Muscle of arm (tissue), 14 donors: Measurements from ENCODE around the gene BCAS4. TPM values are rescaled to one million over a fixed set of nuclear protein-coding genes. Genes with fewer than 3 reads are reported as not detected.
"Not testable (repeated sequence)": the region's sequence is repeated elsewhere in the genome, so short reads cannot be mapped to it uniquely, and the experiment has no call there.

ENCODE experiments used
- DNase-seq: peaks from one replicate; pipeline ENCODE4 v3.0.0-alpha.2; 2013
- long read RNA-seq, 11 donors: transcript quantifications; one replicate each; lab custom pipeline, GENCODE V29; 2026
- polyA plus RNA-seq, 12 donors: library from polyadenylated mRNA; unstranded; fragments of 120-200 nt; gene quantifications; one replicate each; pipeline ENCODE4 v1.2.1, GENCODE V29; 2013; ENCODE audit not compliant: insufficient read length in 12 of 12

Gene BCAS4
- polyA plus RNA-seq: 1 to 10 TPM in 11 of 12 donors, not detected in 1; 2.1 to 5.1 (median 3.4) TPM
- long read RNA-seq, donor 1, full-length matches to known transcripts: 2 of 2 reads
- long read RNA-seq, donor 1, partial matches to known transcripts: 0 of 2 reads
- long read RNA-seq, donor 1, other reads (novel, unspliced or antisense): 0 of 2 reads
- long read RNA-seq, donor 2, full-length matches to known transcripts: 3 of 3 reads
- long read RNA-seq, donor 2, partial matches to known transcripts: 0 of 3 reads
- long read RNA-seq, donor 2, other reads (novel, unspliced or antisense): 0 of 3 reads
- long read RNA-seq, donor 3, full-length matches to known transcripts: 1 of 14 reads
- long read RNA-seq, donor 3, partial matches to known transcripts: 13 of 14 reads
- long read RNA-seq, donor 3, other reads (novel, unspliced or antisense): 0 of 14 reads
- long read RNA-seq, donor 4, full-length matches to known transcripts: 1 of 1 reads
- long read RNA-seq, donor 4, partial matches to known transcripts: 0 of 1 reads
- long read RNA-seq, donor 4, other reads (novel, unspliced or antisense): 0 of 1 reads
- long read RNA-seq, donor 5, full-length matches to known transcripts: 1 of 42 reads
- long read RNA-seq, donor 5, partial matches to known transcripts: 41 of 42 reads
- long read RNA-seq, donor 5, other reads (novel, unspliced or antisense): 0 of 42 reads
- long read RNA-seq, donor 6, full-length matches to known transcripts: 3 of 3 reads
- long read RNA-seq, donor 6, partial matches to known transcripts: 0 of 3 reads
- long read RNA-seq, donor 6, other reads (novel, unspliced or antisense): 0 of 3 reads
- long read RNA-seq, donor 7: 0 reads
- long read RNA-seq, donor 8, full-length matches to known transcripts: 4 of 4 reads
- long read RNA-seq, donor 8, partial matches to known transcripts: 0 of 4 reads
- long read RNA-seq, donor 8, other reads (novel, unspliced or antisense): 0 of 4 reads
- long read RNA-seq, donor 9, full-length matches to known transcripts: 4 of 4 reads
- long read RNA-seq, donor 9, partial matches to known transcripts: 0 of 4 reads
- long read RNA-seq, donor 9, other reads (novel, unspliced or antisense): 0 of 4 reads
- long read RNA-seq, donor 10, full-length matches to known transcripts: 4 of 20 reads
- long read RNA-seq, donor 10, partial matches to known transcripts: 0 of 20 reads
- long read RNA-seq, donor 10, other reads (novel, unspliced or antisense): 16 of 20 reads
- long read RNA-seq, donor 11: 0 reads

DNA sequence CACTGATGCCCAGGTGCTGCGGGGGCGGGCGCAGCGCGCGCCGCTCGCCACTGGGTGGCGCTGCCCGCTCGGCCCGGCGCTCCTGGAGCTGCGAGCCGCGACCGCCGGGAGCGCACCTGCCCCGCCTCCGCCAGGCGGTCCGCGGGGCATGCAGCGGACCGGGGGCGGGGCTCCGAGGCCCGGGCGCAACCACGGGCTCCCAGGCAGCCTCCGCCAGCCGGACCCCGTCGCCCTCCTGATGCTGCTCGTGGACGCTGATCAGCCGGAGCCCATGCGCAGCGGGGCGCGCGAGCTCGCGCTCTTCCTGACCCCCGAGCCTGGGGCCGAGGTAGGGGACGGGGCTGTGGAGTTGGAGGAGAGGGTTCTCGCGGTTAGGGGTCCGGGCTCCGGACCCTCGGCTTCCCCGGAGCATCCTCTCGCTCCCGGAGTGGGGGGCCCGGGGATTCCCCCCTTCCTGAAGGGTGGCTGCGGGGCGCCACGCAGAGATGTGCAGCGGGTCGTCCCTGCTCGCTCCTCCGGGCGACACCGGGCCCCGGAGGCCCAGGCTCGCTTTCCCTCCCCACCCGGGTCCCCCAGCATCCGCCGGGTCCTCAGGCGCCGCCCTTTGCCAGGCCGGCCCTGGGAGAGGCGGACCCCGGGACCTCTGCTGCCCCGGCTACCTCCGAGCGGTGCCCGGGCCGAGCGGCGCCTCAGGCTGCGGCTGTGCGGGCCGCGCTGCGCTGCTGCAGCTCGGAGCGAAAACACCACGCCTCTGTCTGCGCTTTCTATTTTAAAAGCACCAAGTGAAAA, at the start of gene BCAS4:
Gene BCAS4, plus strand, starts transcription at position 216 of the 789 bp plus-strand sequence. Its CDS starts 23 bp downstream, at position 239.
- DNase-seq: peak; percentile 59

DNA sequence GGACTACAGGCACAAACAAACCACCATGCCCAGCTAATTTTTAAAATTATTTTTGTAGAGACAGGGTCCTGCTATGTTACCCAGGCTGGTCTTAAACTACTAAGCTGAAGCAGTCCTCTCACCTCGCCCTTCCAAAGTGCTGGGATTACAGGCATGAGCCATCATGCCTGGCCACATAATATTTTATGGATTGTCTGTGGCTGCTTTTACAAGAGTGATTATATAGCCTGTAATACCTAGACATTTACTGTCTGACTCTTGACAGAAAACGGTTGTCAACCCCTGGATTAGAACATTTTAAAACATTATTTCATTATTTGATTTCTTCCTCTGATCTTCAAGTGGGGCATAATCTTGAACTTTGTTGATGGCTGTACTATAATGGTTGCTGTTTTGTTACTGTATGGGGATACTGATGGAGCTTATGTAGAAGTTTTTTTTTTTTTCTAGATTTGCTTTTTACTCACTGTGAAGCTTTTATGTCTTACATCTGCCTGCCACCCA, 49.2 kb upstream of the BCAS4 start:
- DNase-seq: no peak

- no peak for DNase-seq
Observed at GRCh38 chr20:50746138-50746940, 48.5 kb upstream of the BCAS4 start.

DNA sequence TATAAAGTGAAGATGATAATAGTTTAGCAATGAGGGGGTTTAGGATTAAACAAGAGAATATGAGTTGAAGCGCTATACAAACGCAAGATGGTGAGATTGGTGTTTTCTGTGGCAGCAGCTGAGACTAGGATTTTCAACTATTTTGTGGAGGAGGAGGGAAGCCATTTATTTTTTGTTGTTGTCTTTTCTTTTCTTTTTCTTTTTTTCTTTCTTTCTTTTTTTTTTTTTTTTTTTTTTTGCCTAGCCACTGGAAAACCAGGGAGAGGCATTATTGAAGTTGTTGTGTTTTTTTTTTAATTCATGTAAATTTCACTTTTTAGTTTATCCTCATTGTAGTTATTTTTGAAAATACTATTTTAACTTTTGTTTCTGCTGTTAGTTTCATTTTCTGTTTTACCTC, 47.6 kb upstream of the BCAS4 start:
- no peak for DNase-seq

DNA sequence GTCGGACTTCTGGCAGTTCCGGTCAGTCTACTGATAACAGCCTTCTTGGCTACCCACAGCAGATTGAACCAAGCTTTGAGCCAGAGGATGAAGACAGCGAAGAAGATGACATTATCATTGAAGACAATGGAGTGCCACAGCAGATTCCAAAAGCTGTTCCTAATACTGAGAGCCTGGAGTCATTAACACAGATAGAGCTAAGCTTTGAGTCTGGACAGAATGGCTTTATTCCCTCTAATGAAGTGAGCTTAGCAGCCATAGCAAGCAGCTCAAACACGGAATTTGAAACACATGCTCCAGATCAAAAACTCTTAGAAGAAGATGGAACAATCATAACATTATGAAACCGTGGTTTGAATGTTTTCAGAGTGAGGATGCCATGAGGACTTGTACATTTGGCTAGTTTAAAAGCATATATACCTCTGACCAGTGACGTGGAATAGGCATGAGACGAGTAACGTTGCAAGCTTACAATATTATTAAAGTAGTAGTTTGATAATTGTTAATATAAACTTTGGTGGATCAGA, 44.7 kb upstream of the BCAS4 start:
- no peak for DNase-seq

GRCh38 chr20:50753152-50753551, 41.7 kb upstream of the BCAS4 start:
- no peak for DNase-seq

- no peak for DNase-seq
Observed at GRCh38 chr20:50754420-50754819, 40.4 kb upstream of the BCAS4 start.

- no peak for DNase-seq
Observed at GRCh38 chr20:50756447-50756846, 38.4 kb upstream of the BCAS4 start.

DNA sequence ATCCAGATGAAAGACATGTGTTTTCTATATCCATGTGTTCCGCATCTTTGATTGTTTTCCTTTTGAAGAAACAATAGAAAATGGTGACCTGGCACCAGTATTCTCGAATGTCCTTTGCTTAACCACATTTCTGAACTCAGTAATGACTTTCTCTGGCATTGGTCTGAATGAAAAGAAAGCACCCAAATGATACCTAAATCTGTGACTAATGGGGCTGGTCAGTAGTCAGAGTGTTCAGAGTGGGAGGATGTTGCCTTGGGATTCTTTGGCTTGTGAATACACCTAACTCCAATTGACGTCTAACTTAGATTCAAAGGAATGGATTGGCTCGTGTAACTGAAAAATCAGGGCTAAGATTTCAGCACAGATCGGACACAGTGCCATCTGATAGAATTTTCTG, 36.4 kb upstream of the BCAS4 start:
- DNase-seq: no peak

DNA sequence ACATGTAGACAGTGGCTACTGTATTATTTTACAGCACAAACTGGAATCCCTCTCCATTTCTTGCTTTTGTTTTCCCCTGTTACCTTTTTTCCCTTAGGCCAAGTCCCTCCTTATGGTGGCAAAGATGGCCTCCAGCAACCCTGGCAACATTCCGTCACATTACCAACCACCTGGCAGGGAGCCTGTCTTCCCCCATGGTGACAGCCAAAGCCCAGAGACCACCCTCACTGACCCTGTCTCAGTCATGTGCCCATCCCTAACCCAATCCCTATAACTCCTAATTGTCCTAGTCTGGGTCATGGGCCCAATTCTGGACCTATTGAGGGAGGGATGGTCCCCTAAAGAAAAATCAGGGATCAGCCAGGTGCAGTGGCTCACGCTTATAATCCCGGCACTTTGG, 35.9 kb upstream of the BCAS4 start:
- no peak for DNase-seq

- DNase-seq: no peak
Observed at GRCh38 chr20:50759678-50760077, 35.2 kb upstream of the BCAS4 start.

GRCh38 chr20:50762045-50762422, 32.8 kb upstream of the BCAS4 start:
- DNase-seq: no peak

GRCh38 chr20:50762435-50763220, 32.2 kb upstream of the BCAS4 start:
- peak; percentile 31 for DNase-seq

DNA sequence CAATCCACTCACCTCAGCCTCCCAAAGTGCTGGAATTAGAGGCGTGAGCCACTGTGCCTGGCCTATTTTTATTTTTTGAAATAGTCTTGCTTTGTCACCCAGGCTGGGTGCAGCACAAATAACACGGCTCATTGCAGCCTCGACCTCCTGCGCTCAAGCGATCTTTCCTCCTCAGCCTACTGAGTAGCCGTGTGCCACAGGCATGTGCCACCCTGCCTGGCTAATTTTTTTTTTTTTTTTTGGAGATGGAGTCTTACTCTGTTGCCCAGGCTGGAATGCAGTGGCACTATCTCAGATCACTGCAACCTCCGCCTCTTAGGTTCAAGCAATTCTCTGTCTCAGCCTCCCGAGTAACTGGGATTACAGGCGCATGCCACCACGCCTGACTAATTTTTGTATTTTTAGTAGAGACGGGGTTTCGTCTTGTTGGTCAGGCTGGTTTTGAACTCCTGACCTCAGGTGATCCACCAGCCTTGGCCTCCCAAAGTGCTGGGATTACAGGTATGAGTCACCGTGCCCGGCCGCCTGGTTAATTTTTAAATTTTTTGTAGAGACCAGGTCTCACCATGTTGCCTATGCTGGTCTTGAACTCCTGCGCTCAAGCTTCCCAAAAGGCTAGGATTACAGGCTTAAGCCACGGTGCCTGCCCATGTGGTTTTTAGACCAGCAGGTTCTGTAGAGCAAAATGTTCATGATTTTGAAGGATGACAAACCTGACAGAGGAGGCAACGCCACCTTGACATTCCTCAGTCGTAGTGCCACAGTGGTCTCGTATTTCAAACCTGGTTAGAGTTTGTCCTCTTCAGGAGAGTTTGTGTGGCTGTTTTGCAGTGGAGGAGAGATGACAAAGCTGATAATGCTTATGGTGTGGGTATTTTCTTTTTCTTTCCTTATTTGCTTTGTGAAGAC, 31.1 kb upstream of the BCAS4 start:
- DNase-seq: not testable (repeated sequence)

DNA sequence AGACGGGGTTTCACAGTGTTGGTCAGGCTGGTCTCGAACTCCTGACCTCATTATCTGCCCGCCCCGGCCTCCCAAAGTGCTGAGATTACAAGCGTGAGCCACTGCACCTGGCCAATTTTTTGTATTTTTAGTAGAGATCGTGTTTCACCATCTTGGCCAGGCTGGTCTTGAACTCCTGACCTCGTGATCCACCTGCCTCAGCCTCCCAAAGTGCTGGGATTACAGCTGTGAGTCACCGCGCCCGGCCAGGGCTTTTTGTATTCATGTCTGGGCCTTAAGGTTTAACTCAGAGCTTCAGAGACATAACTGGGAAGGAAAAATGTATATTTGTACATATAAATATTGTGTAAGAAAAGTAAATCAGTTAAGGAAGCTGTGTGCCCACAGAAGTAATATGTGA, 29.6 kb upstream of the BCAS4 start:
- DNase-seq: not testable (repeated sequence)

- no peak for DNase-seq
Observed at GRCh38 chr20:50765674-50766073, 29.2 kb upstream of the BCAS4 start.

DNA sequence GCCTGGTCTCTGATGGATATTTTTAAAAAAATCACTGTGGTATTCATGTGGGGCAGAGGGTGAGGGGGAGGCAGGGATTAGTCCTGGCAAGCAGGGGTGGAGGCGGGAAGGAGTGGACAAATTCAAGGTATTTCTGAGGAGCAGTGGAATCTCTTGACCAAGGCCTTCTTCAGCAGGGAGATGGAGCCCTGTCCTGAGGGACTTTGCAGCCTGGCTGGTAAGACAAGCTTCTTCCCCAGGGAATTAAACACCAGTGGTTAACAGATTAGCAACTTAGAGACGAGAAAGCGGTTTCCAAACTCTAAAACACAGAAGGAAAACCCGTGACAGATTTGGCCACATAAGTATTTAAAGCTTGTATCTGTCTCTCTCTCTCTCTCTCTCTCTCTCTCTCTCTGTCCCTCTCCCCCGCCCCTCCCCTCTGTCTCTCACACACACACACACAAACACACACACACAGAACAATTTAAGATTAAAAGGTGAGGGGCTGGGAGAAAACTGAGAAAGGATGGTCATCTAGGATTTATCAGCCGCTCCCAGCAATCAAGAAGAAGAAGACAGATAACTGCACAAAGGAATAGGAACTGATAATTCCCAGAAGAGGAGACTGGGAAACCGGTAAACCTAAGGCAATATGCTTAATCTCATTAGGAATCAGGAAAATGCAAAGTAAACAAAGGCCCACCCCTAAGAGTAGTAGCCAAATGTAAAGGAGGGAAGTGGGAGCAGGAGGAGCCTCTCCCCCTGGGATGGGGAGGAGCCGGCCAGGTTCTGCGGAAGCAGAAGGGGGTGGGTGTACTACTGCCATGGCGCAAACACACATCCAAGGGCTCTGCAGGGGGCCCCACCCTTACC, 27.7 kb upstream of the BCAS4 start:
- not testable (repeated sequence) for DNase-seq
